IgD-negative memory B cell (primary cell): ENCODE measurements around the gene KRT5. TPM values are rescaled to one million over a fixed set of nuclear protein-coding genes. Genes with fewer than 3 reads are reported as not detected.

Source experiments
- H3K27ac Mint-ChIP-seq, 3 donors: one replicate each; pipeline ENCODE4 v1.8.0; 2020 to 2022; ENCODE audit warnings: mild to moderate bottlenecking in 3 of 3, mixed read lengths in 3 of 3, moderate library complexity in 1 of 3
- H3K27me3 Mint-ChIP-seq: one replicate; pipeline ENCODE4 v1.8.0; 2021; ENCODE audit warnings: mixed read lengths
- H3K36me3 Mint-ChIP-seq: one replicate; pipeline ENCODE4 v1.8.0; 2020; ENCODE audit warnings: mild to moderate bottlenecking, mixed read lengths
- H3K4me1 Mint-ChIP-seq, 3 donors: one replicate each; pipeline ENCODE4 v1.8.0; 2020 to 2022; ENCODE audit warnings: mixed read lengths in 3 of 3, mild to moderate bottlenecking in 1 of 3
- H3K4me3 Mint-ChIP-seq, 4 donors: one replicate each; pipeline ENCODE4 v1.8.0; 2020 to 2022; ENCODE audit warnings: mild to moderate bottlenecking in 4 of 4, mixed read lengths in 4 of 4, moderate library complexity in 3 of 4
- H3K9me3 Mint-ChIP-seq, 3 donors: one replicate each; pipeline ENCODE4 v1.8.0; 2020 to 2021; ENCODE audit warnings: mixed read lengths in 3 of 3, mild to moderate bottlenecking in 1 of 3
- polyA plus RNA-seq: library from polyadenylated mRNA; unstranded; fragments of 300-500 nt; fragmentation: Illumina TruSeq; gene quantifications from one replicate; pipeline ENCODE4 v1.2.3, GENCODE V29; 2021

KRT5 gene
- polyA plus RNA-seq, 1 donor from 2014 or later: not detected

DNA sequence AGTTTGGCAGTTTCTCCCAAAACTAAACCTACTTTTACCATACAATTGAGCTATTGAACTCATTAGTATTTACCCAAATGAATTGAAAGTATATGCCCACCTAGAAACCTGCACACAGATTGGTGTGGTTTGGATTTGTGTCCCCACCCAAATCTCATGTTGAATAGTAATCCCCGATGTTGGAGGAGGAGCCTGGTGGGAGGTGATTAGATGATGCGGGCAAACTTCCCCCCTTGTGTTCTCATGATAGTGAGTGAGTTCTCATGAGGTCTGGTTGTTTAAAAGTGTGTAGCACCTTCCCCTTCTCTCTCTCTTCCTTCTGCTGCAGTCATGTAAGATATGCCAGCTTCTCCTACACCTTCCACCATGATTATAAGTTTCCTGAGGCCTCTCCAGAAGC, 42.5 kb downstream of the KRT5 start:
- no peaks in the 10 kb centered on the region for H3K4me1 Mint-ChIP-seq
- H3K9me3 Mint-ChIP-seq: peaks cover 4 to 15% (median 4%) of the 10 kb centered on the region in 3 donors
- peaks cover 3% of the 10 kb centered on the region for H3K36me3 Mint-ChIP-seq
- peaks cover 6% of the 10 kb centered on the region for H3K27me3 Mint-ChIP-seq
- H3K27ac Mint-ChIP-seq: no peak overlapping the region
- H3K4me3 Mint-ChIP-seq: no peak overlapping the region

- Mint-ChIP-seq H3K36me3 (peaks cover 6% of the 10 kb centered on the region), H3K4me1 (no peaks in the 10 kb centered on the region), H3K27me3 (peaks cover 8% of the 10 kb centered on the region), H3K27ac (no peak overlapping the region), H3K9me3 (peaks cover 4 to 15% (median 4%) of the 10 kb centered on the region in 3 donors), H3K4me3 (no peak overlapping the region)
Observed at GRCh38 chr12:52474212-52474611, 46.0 kb downstream of the KRT5 start.

GRCh38 chr12:52473768-52474167, 46.4 kb downstream of the KRT5 start, which contains the start of gene KRT6C:
KRT6C (minus strand) TSS chr12:52473805; CDS start chr12:52473737, 68 bp downstream.
- Mint-ChIP-seq H3K27ac (no peak within 1 kb of the TSS), H3K4me1 (no peaks in the 10 kb centered on the region), H3K27me3 (peaks cover 9% of the 10 kb centered on the region), H3K36me3 (peaks cover 6% of the 10 kb centered on the region), H3K9me3 (peaks cover 4 to 15% (median 4%) of the 10 kb centered on the region in 3 donors), H3K4me3 (no peak within 1 kb of the TSS)

DNA sequence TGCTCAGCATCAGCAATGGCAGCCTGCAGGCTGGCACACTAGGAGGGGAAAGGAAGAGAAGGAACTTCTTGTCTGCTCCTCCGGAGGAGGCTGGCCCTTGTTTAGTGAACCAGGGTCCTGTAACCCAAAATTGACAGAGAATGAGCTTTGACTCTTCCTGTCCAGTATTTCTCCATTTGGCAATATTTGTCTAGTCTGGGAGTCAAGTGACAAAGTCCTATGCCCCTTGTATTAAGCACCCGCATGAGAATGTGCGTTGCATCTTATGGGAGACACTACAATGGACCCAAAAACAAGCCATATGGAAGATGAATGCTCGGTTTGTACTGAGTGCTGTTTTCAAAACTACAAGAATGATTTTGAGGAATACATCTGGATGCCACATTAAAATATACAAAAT, 50.3 kb downstream of the KRT5 start:
- Mint-ChIP-seq H3K9me3 (no peaks in the 10 kb centered on the region), H3K4me1 (no peaks in the 10 kb centered on the region), H3K4me3 (no peak overlapping the region), H3K27ac (no peak overlapping the region), H3K36me3 (peaks cover 3% of the 10 kb centered on the region), H3K27me3 (peaks cover 8% of the 10 kb centered on the region)

- H3K27ac Mint-ChIP-seq: no peak overlapping the region
- no peak overlapping the region for H3K4me3 Mint-ChIP-seq
- peaks cover 5% of the 10 kb centered on the region for H3K27me3 Mint-ChIP-seq
- H3K36me3 Mint-ChIP-seq: no peaks in the 10 kb centered on the region
- H3K9me3 Mint-ChIP-seq: no peaks in the 10 kb centered on the region
- no peaks in the 10 kb centered on the region for H3K4me1 Mint-ChIP-seq
Observed at GRCh38 chr12:52464897-52465296, 55.3 kb downstream of the KRT5 start.

Other genes starting within 250 kb of the KRT5 start
- not detected for gene KRT86, start 245.7 kb downstream of the KRT5 start, polyA plus RNA-seq
- not detected for gene KRT81, start 228.9 kb downstream of the KRT5 start, polyA plus RNA-seq
- gene KRT83, start 199.0 kb downstream of the KRT5 start, polyA plus RNA-seq: not detected
- not detected for gene KRT85, start 152.9 kb downstream of the KRT5 start, polyA plus RNA-seq
- not detected for gene KRT84, start 134.7 kb downstream of the KRT5 start, polyA plus RNA-seq
- gene KRT82, start 114.1 kb downstream of the KRT5 start, polyA plus RNA-seq: not detected
- gene KRT75, start 86.0 kb downstream of the KRT5 start, polyA plus RNA-seq: not detected
- not detected for gene KRT6B, start 68.2 kb downstream of the KRT5 start, polyA plus RNA-seq
- not detected for gene KRT6C, start 46.6 kb downstream of the KRT5 start, polyA plus RNA-seq
- not detected for gene KRT6A, start 27.1 kb downstream of the KRT5 start, polyA plus RNA-seq
- gene KRT71, start 32.8 kb upstream of the KRT5 start, polyA plus RNA-seq: not detected
- gene KRT74, start 53.4 kb upstream of the KRT5 start, polyA plus RNA-seq: not detected
- gene KRT72, start 81.1 kb upstream of the KRT5 start, polyA plus RNA-seq: not detected
- not detected for gene KRT73, start 98.2 kb upstream of the KRT5 start, polyA plus RNA-seq
- gene KRT2, start 131.8 kb upstream of the KRT5 start, polyA plus RNA-seq: not detected
- gene KRT1, start 160.0 kb upstream of the KRT5 start, polyA plus RNA-seq: 0.25 TPM
- gene KRT77, start 183.1 kb upstream of the KRT5 start, polyA plus RNA-seq: not detected